OCI-LY3 (cell line): Measurements from ENCODE around the gene AKAP12.

ENCODE experiments used
- CTCF ChIP-seq: fragments of 200-600, 300-600 bp; sonication (generic); IDR thresholded peaks from 2 replicates; pipeline ENCODE4 v1.5.1; 2014; ENCODE audit warnings: antibody characterized with exemption, low read length, low read depth
- EZH2phosphoT487 ChIP-seq: fragments of 200-600 bp; shearing (Covaris generic); IDR thresholded peaks from 2 replicates; pipeline ENCODE4 v1.6.1; 2018; ENCODE audit warnings: antibody characterized with exemption, mixed run types, low read depth

- TF ChIP-seq CTCF (no peak), EZH2phosphoT487 (no peak)
Observed at GRCh38 chr6:151265282-151265681, 25.5 kb downstream of the AKAP12 start.
